HepG2 (cell line): Measurements from ENCODE around the gene SIVA1. TPM values are rescaled to one million over a fixed set of nuclear protein-coding genes. Genes with fewer than 3 reads are reported as not detected.
A peak's percentile ranks its signal among the peaks of the same experiment; 100 is the strongest.

Source experiments
- ARID2 ChIP-seq: sonication (generic); formaldehyde crosslinking; IDR thresholded peaks from 2 replicates; pipeline ENCODE4 v1.8.1; 2022; ENCODE audit warnings: mild to moderate bottlenecking, missing genetic modification reagents, borderline replicate concordance
- CBX5 ChIP-seq: sonication (generic); formaldehyde crosslinking; IDR thresholded peaks from 2 replicates; pipeline ENCODE4 v1.4.0; 2020; ENCODE audit warnings: missing genetic modification reagents, borderline replicate concordance
- CERS6 ChIP-seq: sonication (generic); formaldehyde crosslinking; IDR thresholded peaks from 2 replicates; pipeline ENCODE4 v1.5.0; 2020; ENCODE audit warnings: missing genetic modification reagents
- FOXM1 ChIP-seq: sonication (generic); formaldehyde crosslinking; IDR thresholded peaks from 2 replicates; pipeline ENCODE4 v1.5.0; 2020; ENCODE audit warnings: missing genetic modification reagents
- GTF2F1 ChIP-seq: fragments of 150-350 bp; IDR thresholded peaks from 2 replicates; pipeline ENCODE4 v1.6.1; 2014; ENCODE audit warnings: low read length
- HCFC1 ChIP-seq: fragments of 150-350 bp; IDR thresholded peaks from 2 replicates; pipeline ENCODE4 v1.6.1; 2014; ENCODE audit warnings: low read depth, low read length
- HES4 ChIP-seq: sonication (generic); formaldehyde crosslinking; IDR thresholded peaks from 2 replicates; pipeline ENCODE4 v1.9.0; 2021; ENCODE audit warnings: mild to moderate bottlenecking, missing genetic modification reagents, borderline replicate concordance
- HNRNPL ChIP-seq: fragments of 200-400 bp; formaldehyde crosslinking; IDR thresholded peaks from 2 replicates; pipeline ENCODE4 v1.6.1; 2017; ENCODE audit warnings: mild to moderate bottlenecking, low read depth, low read length
- LCORL ChIP-seq, 2 experiments: fragments of 450-650 bp in 1 of 2; sonication (generic) in 1 of 2; formaldehyde crosslinking in 1 of 2; IDR thresholded peaks; 2 replicates each; pipeline versions ENCODE4 v1.5.0 to v1.6.1; 2017 to 2020; ENCODE audit warnings: antibody characterized with exemption in 1 of 2, missing genetic modification reagents in 1 of 2
- PLSCR1 ChIP-seq: sonication (generic); formaldehyde crosslinking; IDR thresholded peaks from 2 replicates; pipeline ENCODE4 v1.5.0; 2020; ENCODE audit warnings: missing genetic modification reagents, mild to moderate bottlenecking, borderline replicate concordance
- POLR2G ChIP-seq: fragments of 200-400 bp; formaldehyde crosslinking; IDR thresholded peaks from 2 replicates; pipeline ENCODE4 v1.6.1; 2018; ENCODE audit warnings: mild to moderate bottlenecking, low read depth, low read length, moderate library complexity
- SPEN ChIP-seq: sonication (generic); formaldehyde crosslinking; IDR thresholded peaks from 2 replicates; pipeline ENCODE4 v1.5.1; 2020; ENCODE audit warnings: low read depth, mild to moderate bottlenecking, missing genetic modification reagents
- XBP1 ChIP-seq: sonication (generic); formaldehyde crosslinking; IDR thresholded peaks from 2 replicates; pipeline ENCODE4 v1.5.0; 2020; ENCODE audit warnings: missing genetic modification reagents
- ZNF512B ChIP-seq: sonication (generic); formaldehyde crosslinking; IDR thresholded peaks from 2 replicates; pipeline ENCODE4 v1.5.1; 2020; ENCODE audit warnings: missing genetic modification reagents, mild to moderate bottlenecking, borderline replicate concordance
- ZNF557 ChIP-seq: sonication (generic); formaldehyde crosslinking; IDR thresholded peaks from 2 replicates; pipeline ENCODE4 v1.4.0; 2020; ENCODE audit warnings: missing genetic modification reagents
- ZNF709 ChIP-seq: sonication (generic); formaldehyde crosslinking; IDR thresholded peaks from 2 replicates; pipeline ENCODE4 v1.5.0; 2020; ENCODE audit warnings: mild to moderate bottlenecking, missing genetic modification reagents
- ZNF839 ChIP-seq: sonication (generic); formaldehyde crosslinking; IDR thresholded peaks from 2 replicates; pipeline ENCODE4 v1.4.0; 2020; ENCODE audit warnings: missing genetic modification reagents, mild to moderate bottlenecking, borderline replicate concordance
- ZSCAN21 ChIP-seq: sonication (generic); formaldehyde crosslinking; IDR thresholded peaks from 2 replicates; pipeline ENCODE4 v1.8.0; 2022; ENCODE audit warnings: mild to moderate bottlenecking, missing genetic modification reagents, moderate library complexity, borderline replicate concordance
- ZSCAN30 ChIP-seq: sonication (generic); formaldehyde crosslinking; IDR thresholded peaks from 2 replicates; pipeline ENCODE4 v1.5.0; 2020; ENCODE audit warnings: mild to moderate bottlenecking, missing genetic modification reagents
- polyA plus RNA-seq, 8 experiments: library from polyadenylated mRNA; depleted of rRNA in 3 of 8; stranded (reverse) in 7 of 8; unstranded in 1 of 8; fragments of >200 nt; fragmentation: Illumina TruSeq in 4 of 8; extraction: Trizol in 4 of 8; gene quantifications; 2 replicates each; pipeline versions ENCODE4 v1.2.1 to v1.2.3, GENCODE V29; 2011 to 2016; ENCODE audit warnings: low read depth in 4 of 8, missing spikeins in 1 of 8, mixed read lengths in 1 of 8; ENCODE audit not compliant: insufficient read depth in 1 of 8
- total RNA-seq, 5 experiments: library from RNA; depleted of rRNA; stranded (reverse); fragments of >200 nt; fragmentation: Illumina TruSeq; extraction: Trizol; gene quantifications; 2 replicates each; pipeline ENCODE4 v1.2.3, GENCODE V29; 2016; ENCODE audit warnings: low read depth in 1 of 5
- TF ChIP-seq, protein P1 (sequence below): sonication (generic); formaldehyde crosslinking; IDR thresholded peaks from 2 replicates; pipeline ENCODE4 v1.8.0; 2022; ENCODE audit warnings: mild to moderate bottlenecking, missing genetic modification reagents, moderate library complexity
- TF ChIP-seq, protein P2 (sequence below): sonication (generic); formaldehyde crosslinking; IDR thresholded peaks from 2 replicates; pipeline ENCODE4 v1.5.0; 2020; ENCODE audit warnings: missing genetic modification reagents, mild to moderate bottlenecking, borderline replicate concordance
- TF ChIP-seq, protein P3 (sequence below): sonication (generic); formaldehyde crosslinking; IDR thresholded peaks from 2 replicates; pipeline ENCODE4 v1.5.0; 2020; ENCODE audit warnings: missing genetic modification reagents

Gene SIVA1
- total and polyA plus RNA-seq, 2 of the 13 experiments (the other 11 are each of a cell fraction or from before 2014, with no cell fraction given) = 123 to 186 TPM

DNA sequence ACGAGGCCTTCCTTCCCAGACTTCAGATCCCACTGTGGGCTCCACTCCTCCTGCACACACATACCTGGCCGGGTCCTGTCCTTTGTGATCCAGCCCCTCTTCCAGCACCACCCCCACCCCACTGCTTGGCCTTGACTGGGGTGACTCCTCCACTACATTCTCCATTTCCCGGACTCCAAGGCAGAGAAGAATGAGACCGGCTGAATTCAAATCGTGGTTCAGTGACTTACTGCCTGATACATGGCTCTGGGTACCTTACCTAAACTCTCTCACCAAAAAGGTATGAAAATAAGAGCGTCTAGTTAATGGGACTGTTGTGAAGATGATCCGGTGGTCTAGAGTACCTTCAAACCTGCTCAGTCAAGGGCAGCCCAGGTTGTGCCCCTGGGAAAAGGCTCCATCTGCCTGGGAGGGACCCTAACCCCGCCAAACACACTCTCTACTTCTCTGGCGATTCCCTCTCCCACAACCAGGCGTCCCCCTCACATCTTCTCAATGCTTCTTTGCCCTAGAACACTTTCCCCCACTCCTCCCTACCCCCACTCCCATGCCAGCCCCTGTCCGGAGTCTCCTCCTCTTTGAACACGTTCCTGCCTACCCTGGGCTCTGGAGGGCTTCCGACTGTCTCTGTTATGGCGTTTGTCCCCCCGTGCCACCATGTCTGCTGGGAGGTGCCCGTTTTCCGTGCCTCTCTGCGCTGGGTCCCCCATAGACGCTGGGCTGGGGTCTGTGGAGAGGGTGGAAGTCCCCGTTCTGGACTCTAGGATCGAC lies 46.5 kb downstream of the SIVA1 start (continued):
- TF ChIP-seq CERS6 (no peak), ZNF557 (CRISPR knock-in tag) (no peak), FOXM1 (CRISPR knock-in tag) (no peak), ZNF839 (no peak), ZSCAN21 (no peak), XBP1 (CRISPR knock-in tag) (no peak), POLR2G (peak; percentile 46), GTF2F1 (no peak), LCORL (IDR thresholded peaks at IDR 0.05) (no peak), LCORL (CRISPR knock-in tag; IDR thresholded peaks at IDR 0.05) (0 out of 2 replicates have a peak, but pooled peaks have one; percentile 19), ZSCAN30 (no peak), SPEN (no peak), PLSCR1 (no peak), ZNF709 (no peak), HNRNPL (no peak), CBX5 (CRISPR knock-in tag) (no peak), HCFC1 (no peak), ARID2 (no peak), HES4 (CRISPR knock-in tag) (no peak), ZNF512B (CRISPR knock-in tag) (no peak)
- TF ChIP-seq, protein P1, sequence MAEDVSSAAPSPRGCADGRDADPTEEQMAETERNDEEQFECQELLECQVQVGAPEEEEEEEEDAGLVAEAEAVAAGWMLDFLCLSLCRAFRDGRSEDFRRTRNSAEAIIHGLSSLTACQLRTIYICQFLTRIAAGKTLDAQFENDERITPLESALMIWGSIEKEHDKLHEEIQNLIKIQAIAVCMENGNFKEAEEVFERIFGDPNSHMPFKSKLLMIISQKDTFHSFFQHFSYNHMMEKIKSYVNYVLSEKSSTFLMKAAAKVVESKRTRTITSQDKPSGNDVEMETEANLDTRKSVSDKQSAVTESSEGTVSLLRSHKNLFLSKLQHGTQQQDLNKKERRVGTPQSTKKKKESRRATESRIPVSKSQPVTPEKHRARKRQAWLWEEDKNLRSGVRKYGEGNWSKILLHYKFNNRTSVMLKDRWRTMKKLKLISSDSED (CRISPR knock-in tag) = no peak
- TF ChIP-seq, protein P2, sequence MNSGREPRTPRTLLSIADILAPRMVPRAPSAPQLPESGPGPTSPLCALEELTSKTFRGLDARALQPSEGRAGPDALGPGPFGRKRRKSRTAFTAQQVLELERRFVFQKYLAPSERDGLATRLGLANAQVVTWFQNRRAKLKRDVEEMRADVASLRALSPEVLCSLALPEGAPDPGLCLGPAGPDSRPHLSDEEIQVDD (CRISPR knock-in tag) = no peak
- TF ChIP-seq, protein P3, sequence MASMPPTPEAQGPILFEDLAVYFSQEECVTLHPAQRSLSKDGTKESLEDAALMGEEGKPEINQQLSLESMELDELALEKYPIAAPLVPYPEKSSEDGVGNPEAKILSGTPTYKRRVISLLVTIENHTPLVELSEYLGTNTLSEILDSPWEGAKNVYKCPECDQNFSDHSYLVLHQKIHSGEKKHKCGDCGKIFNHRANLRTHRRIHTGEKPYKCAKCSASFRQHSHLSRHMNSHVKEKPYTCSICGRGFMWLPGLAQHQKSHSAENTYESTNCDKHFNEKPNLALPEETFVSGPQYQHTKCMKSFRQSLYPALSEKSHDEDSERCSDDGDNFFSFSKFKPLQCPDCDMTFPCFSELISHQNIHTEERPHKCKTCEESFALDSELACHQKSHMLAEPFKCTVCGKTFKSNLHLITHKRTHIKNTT (CRISPR knock-in tag) = no peak
